Panc1 (cell line): ENCODE data around the gene ACADL. TPM values are rescaled to one million over a fixed set of nuclear protein-coding genes. Genes with fewer than 3 reads are reported as not detected.

Experiments used
- ATAC-seq: fragments of 200-7000 bp; cut with Tn5 transposase; 2 replicates; pipeline ENCODE4 v1.9.1; 2020; ENCODE audit warnings: mild to moderate bottlenecking, moderate library complexity
- BruUV-seq: library from RNA; stranded (reverse); fragments of 400-500 nt; replicated peaks from 2 replicates; lab custom pipeline; 2021; lab: Mats Ljungman, UMichigan
- CTCF ChIA-PET: fragments of 300-600 bp; sonication (Branson Sonifier 250); formaldehyde crosslinking; loops from one replicate; lab custom pipeline; 2022; ENCODE audit warnings: antibody characterized with exemption; lab: Charles Lee
- POLR2A ChIA-PET: fragments of 300-600 bp; sonication (Branson Sonifier 250); formaldehyde crosslinking; loops from one replicate; lab custom pipeline; 2022; ENCODE audit warnings: antibody characterized with exemption; lab: Charles Lee
- DNase-seq: peaks from one replicate; pipeline ENCODE4 v3.0.0-alpha.2; 2010; ENCODE audit warnings: low read depth, low spot score
- H3K27ac ChIP-seq: 2 replicates; pipeline ENCODE4 v1.5.1; 2011; ENCODE audit warnings: mild to moderate bottlenecking, low read length, inconsistent platforms
- H3K27me3 ChIP-seq: fragments of 200-500 bp; sonication (Bioruptor generic); 2 replicates; pipeline ENCODE4 v1.6.0; 2014; ENCODE audit warnings: low read length, inconsistent platforms; ENCODE audit not compliant: control insufficient read depth, insufficient read depth
- H3K36me3 ChIP-seq: fragments of 200-500 bp; sonication (Bioruptor generic); 2 replicates; pipeline ENCODE4 v1.5.1; 2014; ENCODE audit warnings: inconsistent platforms, mild to moderate bottlenecking, low read length, moderate library complexity; ENCODE audit not compliant: control insufficient read depth, insufficient read depth
- H3K4me1 ChIP-seq: 2 replicates; pipeline ENCODE4 v1.5.1; 2011; ENCODE audit warnings: inconsistent platforms, mild to moderate bottlenecking, low read length, moderate library complexity; ENCODE audit not compliant: control insufficient read depth, insufficient read depth
- H3K4me3 ChIP-seq, 2 experiments: 2 replicates each; pipeline ENCODE4 v1.5.1; 2011 to 2012; ENCODE audit warnings: low read depth in 2 of 2, low read length in 2 of 2, mild to moderate bottlenecking in 2 of 2, inconsistent platforms in 1 of 2, moderate library complexity in 1 of 2
- H3K9me3 ChIP-seq: fragments of 200-500 bp; sonication (Bioruptor generic); 2 replicates; pipeline ENCODE4 v1.5.1; 2014; ENCODE audit warnings: low read depth, mild to moderate bottlenecking, inconsistent platforms, low read length, moderate library complexity; ENCODE audit not compliant: control insufficient read depth, insufficient read depth
- CTCF ChIP-seq: fragments of 450-650 bp; IDR thresholded peaks from 2 replicates; pipeline ENCODE4 v1.5.1; 2017; ENCODE audit warnings: mild to moderate bottlenecking
- POLR2AphosphoS5 ChIP-seq: IDR thresholded peaks from 2 replicates; pipeline ENCODE4 v1.6.1; 2012; ENCODE audit warnings: mild to moderate bottlenecking, low read depth, low read length, moderate library complexity
- REST ChIP-seq, 2 experiments: IDR thresholded peaks; 2 replicates each; pipeline ENCODE4 v1.6.1; 2011 to 2012; ENCODE audit warnings: low read depth in 2 of 2, control low read depth in 1 of 2, low read length in 1 of 2, mild to moderate bottlenecking in 1 of 2, moderate library complexity in 1 of 2; ENCODE audit not compliant: insufficient read depth in 1 of 2
- SIN3A ChIP-seq: IDR thresholded peaks from 2 replicates; pipeline ENCODE4 v1.6.1; 2012; ENCODE audit warnings: low read depth, mild to moderate bottlenecking, low read length, moderate library complexity, borderline replicate concordance; ENCODE audit not compliant: insufficient read depth
- TCF7L2 ChIP-seq: IDR thresholded peaks from 2 replicates; pipeline ENCODE4 v1.6.1; 2011; ENCODE audit warnings: mild to moderate bottlenecking, low read depth, low read length, inconsistent platforms
- in situ Hi-C: cut with HindIII; loops from 2 replicates; pipeline ENCODE4 v1.10.0; 2016; ENCODE audit warnings: low sequenced_read_pairs, low pct_unique_long_range_greater_than_20kb
- intact Hi-C: fragments of 100-400 bp; cut with micrococcal nuclease; formaldehyde crosslinking; loops from one replicate; pipeline ENCODE4 v1.10.0; 2022; ENCODE audit not compliant: unreplicated experiment
- total RNA-seq: library from RNA; stranded (reverse); gene quantifications from one replicate; pipeline ENCODE4 v1.2.1, GENCODE V29; 2021; ENCODE audit not compliant: unreplicated experiment

Gene ACADL
- total RNA-seq, 1 experiment from 2014 or later: not detected

- intact Hi-C loops: no loop called here
- POLR2A ChIA-PET: no interaction called here
- ATAC-seq (no peak), DNase-seq (no peak)
- in situ Hi-C loops: no loop called here
- CTCF ChIA-PET: no interaction called here
- H3K4me3 ChIP-seq: no peak overlapping the region
- H3K4me1 ChIP-seq: no peaks in the 10 kb centered on the region
- H3K27ac ChIP-seq: no peak overlapping the region
- TF ChIP-seq POLR2AphosphoS5: no peak
- no peak for TF ChIP-seq CTCF
- no peak for TF ChIP-seq TCF7L2
- no peak for TF ChIP-seq SIN3A
- no peak for TF ChIP-seq REST (IDR thresholded peaks at IDR 0.05; ENCODE audit: insufficient read depth in 1 of 2, low read depth in 2 of 2, low read length in 1 of 2)
- no peaks in the 10 kb centered on the region for H3K9me3 ChIP-seq
- H3K36me3 ChIP-seq: peaks cover 4% of the 10 kb centered on the region; the same call in 1 of the 2 replicates
- BruUV-seq: no TSS peak
- no peaks in the 10 kb centered on the region for H3K27me3 ChIP-seq
Measured at GRCh38 chr2:210147614-210148013, 77.6 kb downstream of the ACADL start.

Other genes starting within 250 kb of the ACADL start
- 100 TPM for gene RPE, start 222.8 kb downstream of the ACADL start, total RNA-seq
- 10.5 TPM for gene KANSL1L, start 54.0 kb downstream of the ACADL start, total RNA-seq
- not detected for gene MYL1, start 89.7 kb upstream of the ACADL start, total RNA-seq